Breast epithelium (tissue), 4 donors: ENCODE measurements around the gene SAMD14. TPM values are rescaled to one million over a fixed set of nuclear protein-coding genes. Genes with fewer than 3 reads are reported as not detected.

ENCODE experiments used
- DNase-seq, 2 donors: peaks; one replicate each; pipeline ENCODE4 v3.0.0-alpha.2; 2019; ENCODE audit warnings: low spot score in 2 of 2
- H3K27ac ChIP-seq, 2 donors: fragments of 200-600 bp; sonication (generic) in 1 of 2; one replicate each; pipeline ENCODE4 v1.5.1; 2016 to 2019; ENCODE audit warnings: mild to moderate bottlenecking in 1 of 2
- H3K27me3 ChIP-seq, 2 donors: fragments of 200-600 bp; sonication (generic) in 1 of 2; one replicate each; pipeline versions ENCODE4 v1.5.1 to v1.6.0; 2017 to 2019; ENCODE audit warnings: control low read depth in 1 of 2, mild to moderate bottlenecking in 1 of 2
- H3K36me3 ChIP-seq: fragments of 200-600 bp; one replicate; pipeline ENCODE4 v1.5.1; 2019
- H3K4me1 ChIP-seq, 2 donors: fragments of 200-600 bp; sonication (generic); one replicate each; pipeline ENCODE4 v1.5.1; 2016 to 2019; ENCODE audit warnings: control low read depth in 1 of 2
- H3K4me3 ChIP-seq, 3 donors: fragments of 200-600 bp; sonication (generic); 1 replicate in 2 of 3; 2 replicates in 1 of 3; pipeline ENCODE4 v1.5.1; 2016 to 2019; ENCODE audit warnings: mild to moderate bottlenecking in 3 of 3, moderate library complexity in 2 of 3
- H3K9me3 ChIP-seq, 2 donors: fragments of 200-600 bp; sonication (generic) in 1 of 2; one replicate each; pipeline ENCODE4 v1.5.1; 2016 to 2019; ENCODE audit warnings: control low read depth in 1 of 2
- CTCF ChIP-seq, 3 donors: fragments of 450-650 bp; IDR thresholded peaks; one replicate each; pipeline ENCODE4 v1.5.1; 2016 to 2017; ENCODE audit warnings: antibody characterized with exemption in 3 of 3, mild to moderate bottlenecking in 3 of 3, moderate library complexity in 3 of 3
- POLR2A ChIP-seq: fragments of 450-650 bp; IDR thresholded peaks from one replicate; pipeline ENCODE4 v1.6.1; 2016; ENCODE audit warnings: antibody characterized with exemption, mild to moderate bottlenecking, moderate library complexity
- POLR2AphosphoS5 ChIP-seq, 3 donors: sonication (generic); formaldehyde crosslinking; IDR thresholded peaks; one replicate each; pipeline ENCODE4 v1.6.1; 2017; ENCODE audit warnings: antibody characterized with exemption in 3 of 3
- intact Hi-C: fragments of 100-400 bp; cut with DNase I; formaldehyde crosslinking; loops from one replicate; pipeline ENCODE4 v1.15.1; 2023; ENCODE audit warnings: low total_unique reads
- total RNA-seq, 3 donors: library from RNA; depleted of rRNA; stranded (reverse); fragments of >200 nt; gene quantifications; one replicate each; pipeline ENCODE4 v1.1.0, GENCODE V29; 2016

The SAMD14 gene
- under 1 TPM in 2 of 3 donors, not detected in 1; 0.16 to 0.98 TPM for total RNA-seq

- Histone ChIP-seq H3K4me3 (peak within 1 kb of the TSS; percentile 35 to 72 (median 51)), H3K27me3 (peaks cover 8 to 9% of the 10 kb centered on the region in 2 donors), H3K4me1 (peaks cover 0 to 10% of the 10 kb centered on the region in 2 donors), H3K36me3 (no peaks in the 10 kb centered on the region), H3K27ac (no peak within 1 kb of the TSS), H3K9me3 (no peaks in the 10 kb centered on the region)
- intact Hi-C loops = no loop called here
- DNase-seq = no peak
- TF ChIP-seq POLR2A = no peak
These were observed at the start of gene SAMD14 for GRCh38 chr17:50129728-50130558. TSS of gene SAMD14 (minus strand) at chr17:50130160. CDS start at chr17:50124959, 5,201 bp downstream.

- H3K27me3 ChIP-seq = no peaks in the 10 kb centered on the region
- no peaks in the 10 kb centered on the region for H3K36me3 ChIP-seq
- TF ChIP-seq CTCF (IDR thresholded peaks at IDR 0.05) = peak in 2 of 3 donors; percentile 19 to 48
- TF ChIP-seq POLR2A = no peak
- H3K4me1 ChIP-seq = peaks cover 9 to 10% of the 10 kb centered on the region in 2 donors
- intact Hi-C loops = no loop called here
- H3K9me3 ChIP-seq = no peaks in the 10 kb centered on the region
- peak; percentile 66 to 86 for DNase-seq
- H3K4me3 ChIP-seq = peak overlapping the region in 2 of 3 donors; percentile 30 to 54
- H3K27ac ChIP-seq = peak overlapping the region; percentile 78 to 81
These were observed 48.2 kb upstream of the SAMD14 start for GRCh38 chr17:50177983-50178834.

GRCh38 chr17:50177476-50177875 is 47.5 kb upstream of the SAMD14 start:
- intact Hi-C loops = no loop called here
- Histone ChIP-seq H3K4me1 (peaks cover 9 to 10% of the 10 kb centered on the region in 2 donors), H3K4me3 (no peak overlapping the region)

GRCh38 chr17:50176559-50177357 is 46.8 kb upstream of the SAMD14 start:
- intact Hi-C loops = no loop called here
- H3K27me3 ChIP-seq = no peaks in the 10 kb centered on the region
- no peaks in the 10 kb centered on the region for H3K36me3 ChIP-seq
- DNase-seq = no peak
- no peak overlapping the region for H3K4me3 ChIP-seq
- H3K9me3 ChIP-seq = no peaks in the 10 kb centered on the region
- H3K27ac ChIP-seq = peak overlapping the region; percentile 78 to 81
- peaks cover 9 to 10% of the 10 kb centered on the region in 2 donors for H3K4me1 ChIP-seq
- TF ChIP-seq CTCF (IDR thresholded peaks at IDR 0.05) = peak in 1 of 3 donors; percentile 17
- no peak for TF ChIP-seq POLR2AphosphoS5 (IDR thresholded peaks at IDR 0.05)

More at GRCh38 chr17:50177476-50177875, 47.5 kb upstream of the SAMD14 start:
- Histone ChIP-seq H3K9me3 (no peaks in the 10 kb centered on the region), H3K27me3 (no peaks in the 10 kb centered on the region), H3K36me3 (no peaks in the 10 kb centered on the region), H3K27ac (peak overlapping the region; percentile 78 to 81)
- no peak for DNase-seq
- TF ChIP-seq POLR2AphosphoS5 (IDR thresholded peaks at IDR 0.05) = no peak
- no peak for TF ChIP-seq CTCF (IDR thresholded peaks at IDR 0.05)
- no peak for TF ChIP-seq POLR2A
